ENCODE measurements around the gene NOXA1. TPM values are rescaled to one million over a fixed set of nuclear protein-coding genes. Genes with fewer than 3 reads are reported as not detected.

Gene NOXA1
- total and polyA plus RNA-seq, 2 of the 8 experiments (the other 6 are each of a cell fraction or from before 2014, with no cell fraction given): 0.34 to 0.91 TPM

- Histone ChIP-seq H2AFZ (ENCODE audit: low read length) (no peak overlapping the region), H2BK12ac (ENCODE audit: low read depth, low read length) (no peak overlapping the region), H3K4me2 (ENCODE audit: insufficient read depth in 1 of 2, low read depth in 2 of 2, low read length in 2 of 2) (no peak overlapping the region), H2BK15ac (ENCODE audit: low read length) (no peak overlapping the region), H3K18ac (ENCODE audit: extremely low read depth, low read length) (no peak overlapping the region), H3K27ac (ENCODE audit: low read depth, low read length) (no peak overlapping the region), H3K56ac (replicated peaks; ENCODE audit: insufficient read length, low read depth, low read length) (no peak overlapping the region), H4K91ac (replicated peaks; ENCODE audit: insufficient read length, low read length) (no peak overlapping the region), H3K79me1 (ENCODE audit: low read depth, low read length) (no peaks in the 10 kb centered on the region), H2BK20ac (ENCODE audit: low read length) (no peak overlapping the region), H3K79me2 (ENCODE audit: control insufficient read depth in 1 of 2, insufficient read depth in 2 of 2, low read length in 2 of 2) (no peaks in the 10 kb centered on the region), H4K5ac (ENCODE audit: insufficient read length, low read depth, low read length) (no peak overlapping the region), H3K9me3 (ENCODE audit: insufficient read depth in 2 of 2, low read depth in 1 of 2, low read length in 1 of 2) (no peaks in the 10 kb centered on the region), H4K20me1 (replicated peaks in 1 of 2; ENCODE audit: control insufficient read depth in 1 of 2, insufficient read depth in 2 of 2, low read length in 2 of 2) (no peaks in the 10 kb centered on the region), H3K23ac (ENCODE audit: insufficient read length) (no peak overlapping the region), H3K9ac (replicated peaks in 1 of 4; ENCODE audit: extremely low read depth in 1 of 4, low read depth in 3 of 4, low read length in 3 of 4) (no peak overlapping the region), H3K4ac (replicated peaks; ENCODE audit: insufficient read length, low read depth, low read length) (no peak overlapping the region), H3K4me3 (ENCODE audit: extremely low read depth in 1 of 4, insufficient read depth in 2 of 4, low read depth in 3 of 4, low read length in 4 of 4) (no peak overlapping the region), H3K27me3 (replicated peaks in 1 of 4; ENCODE audit: control insufficient read depth in 3 of 4, extremely low read depth in 1 of 4, insufficient read depth in 3 of 4, low read length in 3 of 4) (no peaks in the 10 kb centered on the region), H2AK5ac (ENCODE audit: low read depth, low read length) (no peak overlapping the region), H4K8ac (ENCODE audit: extremely low read depth, insufficient read depth, low read length) (no peak overlapping the region), H3K36me3 (ENCODE audit: control insufficient read depth in 2 of 4, insufficient read depth in 4 of 4, low read length in 3 of 4) (no peaks in the 10 kb centered on the region), H3K4me1 (replicated peaks in 1 of 4; ENCODE audit: control insufficient read depth in 3 of 4, insufficient read depth in 4 of 4, low read length in 3 of 4) (peaks cover 0 to 3% (median 0%) of the 10 kb centered on the region in 4 experiments; a peak in 1 of 7 replicates), H2BK5ac (ENCODE audit: low read depth, low read length) (no peak overlapping the region; the same call in 1 of the 2 replicates), H2BK120ac (replicated peaks; ENCODE audit: low read depth, low read length) (no peak overlapping the region), H3K14ac (ENCODE audit: insufficient read length) (no peak overlapping the region), H3K23me2 (ENCODE audit: low read depth, low read length) (no peaks in the 10 kb centered on the region; the same call in 1 of the 2 replicates)
- DNase-seq (ENCODE audit: low read depth in 1 of 2, low spot score in 2 of 2): no peak
- POLR2A ChIA-PET (ENCODE audit: partially characterized antibody): interaction anchor here (1.6 kb wide), 1 partner anchor 8 kb away, joined by 5 read pairs; no protein-coding TSS in a partner anchor
- no peak for FAIRE-seq
- CTCF ChIA-PET (ENCODE audit: partially characterized antibody): interaction anchor here (1.8 to 2.0 kb wide), 2 partner anchors 7 to 151 kb away, joined by 5 to 8 read pairs; no protein-coding TSS in a partner anchor
- 96% methylated on average over 34 of the region's 40 CpGs; no CpG with 5 or more reads in 1 of the 2 experiments for WGBS, 2 experiments (ENCODE audit: extremely low coverage in 1 of 2, insufficient coverage in 1 of 2, insufficient read length in 1 of 2, insufficient replicate concordance in 2 of 2, low coverage in 1 of 2, low lambda C conversion rate in 2 of 2, missing lambda C conversion rate in 1 of 2)
- TF ChIP-seq CTCF (IDR thresholded peaks at IDR 0.05; ENCODE audit: control extremely low read depth in 1 of 3, insufficient read depth in 1 of 3, low read depth in 1 of 3, low read length in 3 of 3) (no peak), USF2 (IDR thresholded peaks at IDR 0.05; ENCODE audit: low read length) (no peak), TCF12 (IDR thresholded peaks at IDR 0.05; ENCODE audit: low read depth, low read length) (no peak), TAF1 (IDR thresholded peaks at IDR 0.05; ENCODE audit: low read depth, low read length) (no peak), HDAC2 (IDR thresholded peaks at IDR 0.05; ENCODE audit: borderline replicate concordance in 1 of 2, low read depth in 2 of 2, low read length in 2 of 2) (no peak), EZH2 (IDR thresholded peaks at IDR 0.05; ENCODE audit: low read depth, low read length, severe bottlenecking) (no peak), SRF (IDR thresholded peaks at IDR 0.05; ENCODE audit: low read depth, low read length) (no peak)
Measured at GRCh38 chr9:137437691-137438590, 14.7 kb downstream of the NOXA1 start.
